GM12878 (cell line): ENCODE results near the gene SENP7. TPM values are rescaled to one million over a fixed set of nuclear protein-coding genes. Genes with fewer than 3 reads are reported as not detected.

Experiments used
- ATAC-seq: fragments of 200-7000 bp; cut with Tn5 transposase; 3 replicates; pipeline ENCODE4 v1.9.1; 2020; ENCODE audit warnings: mild to moderate bottlenecking, moderate library complexity
- BruUV-seq: library from RNA; stranded (reverse); fragments of 400-500 nt; replicated peaks from 2 replicates; lab custom pipeline; 2021; lab: Mats Ljungman, UMichigan
- CTCF ChIA-PET: fragments of 300-600 bp; sonication (Branson Sonifier 250); formaldehyde crosslinking; extraction: SDS; loops from one replicate; lab custom pipeline; 2021; ENCODE audit warnings: inconsistent platforms; lab: Yijun Ruan, JAX
- POLR2A ChIA-PET: fragments of 350-600 bp; formaldehyde crosslinking; extraction: SDS; loops from one replicate; lab custom pipeline; 2021; ENCODE audit warnings: inconsistent platforms; lab: Charles Lee
- RAD21 ChIA-PET: fragments of 300-600 bp; sonication (Branson Sonifier 250); formaldehyde crosslinking; loops from one replicate; lab custom pipeline; 2023; ENCODE audit warnings: antibody characterized with exemption; ENCODE audit not compliant: unreplicated experiment; lab: Charles Lee
- SMC1A ChIA-PET: fragments of 300-600 bp; sonication (Branson Sonifier 250); formaldehyde crosslinking; loops from one replicate; lab custom pipeline; 2023; ENCODE audit not compliant: unreplicated experiment, uncharacterized antibody; lab: Charles Lee
- DNase-seq: peaks from one replicate; pipeline ENCODE4 v3.0.0-alpha.2; 2011; ENCODE audit warnings: low read depth, low spot score
- FAIRE-seq: peaks from 3 replicates; lab custom pipeline; 2011; peaks lifted over from hg19 to GRCh38; lab: Jason Lieb, UNC
- H2AFZ ChIP-seq: 2 replicates; pipeline ENCODE4 v1.6.0; 2011; ENCODE audit warnings: low read depth, low read length, control low read depth; ENCODE audit not compliant: control insufficient read depth
- H3K27ac ChIP-seq: 2 replicates; pipeline ENCODE4 v1.5.1; 2011; ENCODE audit warnings: control low read depth; ENCODE audit not compliant: control insufficient read depth, insufficient read depth
- H3K27me3 ChIP-seq, 2 experiments: replicated peaks in 1 of 2; 2 replicates each; pipeline versions ENCODE4 v1.6.0 to v1.6.1; 2011; ENCODE audit warnings: low read length in 1 of 2; ENCODE audit not compliant: control insufficient read depth in 2 of 2, insufficient read depth in 2 of 2
- H3K36me3 ChIP-seq, 2 experiments: 2 replicates each; pipeline ENCODE4 v1.5.1; 2011; ENCODE audit warnings: low read length in 1 of 2; ENCODE audit not compliant: control insufficient read depth in 2 of 2, insufficient read depth in 2 of 2
- H3K4me1 ChIP-seq: 2 replicates; pipeline ENCODE4 v1.6.1; 2011; ENCODE audit warnings: mild to moderate bottlenecking, low read length, moderate library complexity, mixed read lengths; ENCODE audit not compliant: control insufficient read depth, insufficient read depth
- H3K4me2 ChIP-seq: 2 replicates; pipeline ENCODE4 v1.6.0; 2011; ENCODE audit warnings: control low read depth; ENCODE audit not compliant: control insufficient read depth, insufficient read depth
- H3K4me3 ChIP-seq: fragments of 200-600 bp; sonication (generic); 2 replicates; pipeline ENCODE4 v1.5.1; 2016
- H3K79me2 ChIP-seq: 2 replicates; pipeline ENCODE4 v1.6.0; 2011; ENCODE audit warnings: low read length; ENCODE audit not compliant: control insufficient read depth, insufficient read depth
- H3K9ac ChIP-seq: 2 replicates; pipeline ENCODE4 v1.8.0; 2011; ENCODE audit warnings: low read length, control low read depth, mixed read lengths; ENCODE audit not compliant: control insufficient read depth, insufficient read depth
- H3K9me3 ChIP-seq: replicated peaks from 3 replicates; pipeline ENCODE4 v1.5.1; 2011; ENCODE audit warnings: mild to moderate bottlenecking, low read length; ENCODE audit not compliant: control insufficient read depth, insufficient read depth
- H4K20me1 ChIP-seq: 2 replicates; pipeline ENCODE4 v1.6.0; 2011; ENCODE audit not compliant: control insufficient read depth, insufficient read depth
- CHD2 ChIP-seq: IDR thresholded peaks from 2 replicates; pipeline ENCODE4 v1.6.1; 2011; ENCODE audit warnings: low read depth, low read length, improper control_type of control experiment, borderline replicate concordance
- EGR1 ChIP-seq, 2 experiments: IDR thresholded peaks; 1 replicate in 1 of 2; 2 replicates in 1 of 2; pipeline ENCODE4 v1.6.1; 2011 to 2012; ENCODE audit warnings: low read depth in 2 of 2, low read length in 2 of 2, borderline replicate concordance in 1 of 2, mild to moderate bottlenecking in 1 of 2, moderate library complexity in 1 of 2
- RB1 ChIP-seq: fragments of 450-650 bp; formaldehyde crosslinking; IDR thresholded peaks from 2 replicates; pipeline ENCODE4 v1.6.1; 2017; ENCODE audit warnings: mild to moderate bottlenecking, borderline replicate concordance
- RFX5 ChIP-seq: IDR thresholded peaks from 2 replicates; pipeline ENCODE4 v1.6.1; 2011; ENCODE audit warnings: low read depth, low read length, improper control_type of control experiment
- SPI1 ChIP-seq: IDR thresholded peaks from 2 replicates; pipeline ENCODE4 v1.6.1; 2011; ENCODE audit warnings: low read depth, mild to moderate bottlenecking, low read length, moderate library complexity, borderline replicate concordance; ENCODE audit not compliant: insufficient read depth
- SRF ChIP-seq, 2 experiments: IDR thresholded peaks; 2 replicates each; pipeline ENCODE4 v1.6.1; 2011; ENCODE audit warnings: low read depth in 2 of 2, low read length in 2 of 2, mild to moderate bottlenecking in 1 of 2, moderate library complexity in 1 of 2
- STAT1 ChIP-seq: fragments of 450-650 bp; conservative IDR thresholded peaks from 2 replicates; pipeline ENCODE4 v1.6.1; 2014; ENCODE audit warnings: antibody characterized with exemption, mild to moderate bottlenecking
- TCF12 ChIP-seq: IDR thresholded peaks from 2 replicates; pipeline ENCODE4 v1.6.1; 2011; ENCODE audit warnings: low read depth, mild to moderate bottlenecking, low read length
- WGBS: methylation state at CpG from one replicate; pipeline ENCODE4 v1.1.6; 2016; ENCODE audit warnings: low lambda C conversion rate; ENCODE audit not compliant: insufficient replicate concordance, insufficient coverage; ENCODE audit errors: missing lambda C conversion rate; 5-methylcytosine and 5-hydroxymethylcytosine counted together
- in situ Hi-C: fragments of 300-500 bp; cut with MboI; formaldehyde crosslinking; loops from 9 replicates; pipeline ENCODE4 v1.14.3; 2018; ENCODE audit warnings: mixed read lengths
- intact Hi-C: fragments of 100-400 bp; cut with micrococcal nuclease; formaldehyde crosslinking; loops from one replicate; pipeline ENCODE4 v1.14.2; 2022; ENCODE audit not compliant: unreplicated experiment
- polyA plus RNA-seq, 11 experiments: library from polyadenylated mRNA; depleted of rRNA in 4 of 11; unstranded in 6 of 11; stranded (reverse) in 5 of 11; fragments of >200 nt; fragmentation: Nextera tagmentation in 4 of 11; fragmentation: Illumina TruSeq in 1 of 11; extraction: Ambion mirVana in 4 of 11; extraction: Trizol in 1 of 11; gene quantifications; 1 replicate in 1 of 11; 2 replicates in 10 of 11; pipeline versions ENCODE4 v1.2.1 to v1.2.3, GENCODE V29; 2011 to 2016; ENCODE audit warnings: inconsistent platforms in 2 of 11, missing spikeins in 2 of 11, low read depth in 1 of 11
- total RNA-seq, 4 experiments: library from RNA; depleted of rRNA in 3 of 4; stranded (reverse); fragments of >200 nt in 3 of 4; fragmentation: Illumina TruSeq in 1 of 4; extraction: Trizol in 1 of 4; gene quantifications; 2 replicates each; pipeline versions ENCODE4 v1.2.1 to v1.2.3, GENCODE V29; 2013 to 2021

The SENP7 gene
- total and polyA plus RNA-seq, 10 of the 15 experiments (the other 5 are each of a cell fraction or from before 2014, with no cell fraction given): 2.6 to 14.7 (median 8.3) TPM

GRCh38 chr3:101549473-101549872, 36.5 kb upstream of the SENP7 start:
- H3K36me3 ChIP-seq: no peaks in the 10 kb centered on the region
- no peaks in the 10 kb centered on the region for H4K20me1 ChIP-seq
- FAIRE-seq: no peak
- no peak overlapping the region for H2AFZ ChIP-seq
- POLR2A ChIA-PET: interaction anchor here (0.7 to 0.8 kb wide), 2 partner anchors 14 to 48 kb away, joined by 3 to 4 read pairs; no protein-coding TSS in a partner anchor
- H3K27ac ChIP-seq: no peak overlapping the region
- H3K4me1 ChIP-seq: no peaks in the 10 kb centered on the region
- H3K4me2 ChIP-seq: no peak overlapping the region
- no peaks in the 10 kb centered on the region for H3K9me3 ChIP-seq
- in situ Hi-C loops (no loop called here), intact Hi-C loops (no loop called here)
- no peaks in the 10 kb centered on the region for H3K27me3 ChIP-seq
- TF ChIP-seq TCF12 (no peak), RB1 (no peak), RFX5 (no peak), SPI1 (no peak), STAT1 (no peak), EGR1 (IDR thresholded peaks at IDR 0.05; ENCODE audit: borderline replicate concordance in 1 of 2, low read depth in 2 of 2, low read length in 2 of 2) (no peak), CHD2 (no peak), SRF (IDR thresholded peaks at IDR 0.05; ENCODE audit: low read depth in 2 of 2, low read length in 2 of 2) (no peak)
- TF ChIP-seq, all 136 proteins: peak for 0
- DNase-seq: no peak
- BruUV-seq: no TSS peak
- WGBS: 0% methylated on average over 1 of the region's 1 CpG
- ATAC-seq: no peak
- ChIA-PET CTCF (no interaction called here), SMC1A (no interaction called here), RAD21 (no interaction called here)
- Histone ChIP-seq H3K9ac (no peak overlapping the region), H3K4me3 (no peak overlapping the region), H3K79me2 (no peaks in the 10 kb centered on the region)
